HG02870 (cell line): ENCODE data around the gene HIGD2A.

Source experiments
- ATAC-seq: cut with Tn5 transposase; IDR thresholded peaks from one replicate; pipeline ENCODE4 v1.9.1; 2021; ENCODE audit warnings: mild to moderate bottlenecking, moderate library complexity; ENCODE audit not compliant: unreplicated experiment

Gene HIGD2A

DNA sequence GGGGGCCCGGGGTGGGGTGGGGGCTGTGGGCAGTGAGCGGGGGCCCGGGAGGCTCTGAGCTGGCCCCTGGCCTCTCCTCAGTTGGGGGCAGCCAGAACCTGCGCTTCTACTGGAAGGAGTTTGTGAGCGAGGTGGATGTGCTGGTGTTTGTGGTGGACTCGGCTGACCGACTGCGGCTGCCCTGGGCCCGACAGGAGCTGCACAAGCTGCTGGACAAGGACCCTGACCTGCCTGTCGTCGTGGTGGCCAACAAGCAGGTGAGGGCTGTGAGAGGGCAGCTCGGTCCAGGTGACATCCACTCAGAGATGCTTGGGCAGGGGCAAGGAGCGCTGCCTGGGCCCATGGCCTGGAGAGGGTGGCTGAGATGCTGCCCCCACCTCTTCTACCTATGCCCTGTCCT lies 19.8 kb upstream of the HIGD2A start:
- no peak for ATAC-seq

GRCh38 chr5:176369934-176370711 lies 18.4 kb upstream of the HIGD2A start:
- no peak for ATAC-seq

GRCh38 chr5:176371621-176372539 lies 16.7 kb upstream of the HIGD2A start:
- ATAC-seq: no peak

- no peak for ATAC-seq
These were observed 15.3 kb upstream of the HIGD2A start for GRCh38 chr5:176373100-176373818.

- ATAC-seq: no peak
These were observed 8.7 kb upstream of the HIGD2A start for GRCh38 chr5:176379881-176380280.

DNA sequence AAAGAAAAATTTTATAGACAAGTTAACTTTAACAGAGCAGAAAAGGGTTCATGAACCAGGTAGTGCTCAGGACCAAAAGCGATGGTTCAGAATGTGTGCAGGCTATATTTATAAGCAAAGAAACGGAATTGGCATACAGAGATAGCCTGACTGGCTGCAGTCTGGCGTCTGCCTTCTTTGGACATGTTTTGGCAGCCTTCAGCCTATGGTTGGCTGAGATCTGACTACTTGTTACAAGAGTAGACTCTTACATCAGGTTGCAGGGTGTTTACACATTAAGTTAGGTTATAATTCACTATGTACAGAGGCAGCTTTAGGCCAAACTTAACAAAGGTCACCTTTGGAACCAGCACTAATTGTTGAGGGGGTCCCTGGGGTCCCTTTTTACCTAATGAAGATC lies 7.1 kb upstream of the HIGD2A start:
- no peak for ATAC-seq

DNA sequence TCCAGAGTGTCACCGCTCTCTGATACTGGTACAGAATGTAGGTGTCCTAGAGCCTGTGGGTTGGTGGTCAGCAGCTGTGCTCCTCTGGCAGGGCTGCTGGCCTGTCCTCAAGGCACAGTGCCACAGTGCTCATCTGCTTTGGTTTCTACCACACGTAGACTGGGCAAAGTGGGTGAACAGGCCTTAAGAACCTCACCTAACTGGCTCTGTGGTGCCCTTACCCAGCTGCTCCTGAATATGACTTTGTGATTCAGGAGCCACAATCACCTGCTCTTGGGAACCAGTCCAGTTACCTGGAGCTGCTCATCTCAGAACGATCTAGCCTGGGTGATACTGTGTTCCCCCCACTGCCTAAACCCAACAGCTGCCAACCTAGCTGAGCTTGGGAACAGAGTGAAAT lies 6.6 kb upstream of the HIGD2A start:
- ATAC-seq: no peak

DNA sequence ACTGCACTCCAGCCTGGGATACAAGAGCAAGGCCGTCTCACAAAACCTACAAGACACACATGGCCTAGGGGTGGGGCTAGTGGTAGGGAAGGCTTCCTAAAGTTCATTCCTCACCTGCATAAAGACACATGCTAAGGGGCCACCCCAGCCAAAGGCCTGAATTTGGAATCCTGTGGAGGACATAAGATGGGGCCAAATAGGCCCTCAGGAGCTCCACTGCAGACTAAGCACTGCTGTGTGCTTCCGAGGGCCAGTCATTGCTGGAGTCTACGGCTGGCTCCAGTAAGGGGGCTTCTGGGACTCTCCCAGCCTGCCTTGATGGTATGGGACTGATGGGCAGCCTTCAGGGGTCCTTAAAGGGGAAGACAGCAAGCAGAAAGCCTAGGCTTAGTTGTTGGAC lies 5.8 kb upstream of the HIGD2A start:
- ATAC-seq: no peak

DNA sequence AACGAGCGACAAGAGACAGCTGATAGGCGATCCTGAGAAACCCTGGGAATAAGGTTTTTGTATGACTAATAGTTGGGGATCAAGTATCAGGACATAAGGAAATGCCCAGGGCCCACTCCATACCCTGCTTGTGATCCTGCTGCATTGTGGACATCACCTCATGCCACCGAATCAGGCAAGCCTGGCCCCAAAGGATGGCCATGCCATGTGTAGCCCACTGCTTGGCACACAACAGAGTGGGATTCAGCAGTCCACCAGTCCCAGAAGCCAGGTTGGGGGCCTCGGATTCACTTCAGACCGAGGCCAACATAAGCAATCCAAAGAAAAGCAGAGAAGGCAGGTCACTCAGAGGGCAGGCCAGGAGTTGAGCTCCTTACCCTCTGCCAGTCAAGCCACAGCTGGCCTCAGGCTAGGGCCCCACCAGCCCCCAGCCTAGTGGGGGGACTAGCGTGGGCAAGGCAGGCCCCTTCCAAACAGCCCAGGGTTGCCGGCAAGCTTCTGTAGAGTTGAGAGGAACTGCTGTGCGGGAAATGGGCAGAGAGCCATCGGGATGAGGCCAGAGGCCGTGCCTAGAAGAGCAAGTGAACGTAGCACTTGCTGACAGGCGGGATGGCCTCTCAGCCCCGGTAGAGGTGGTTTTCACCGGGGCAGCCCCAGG lies 5.2 kb upstream of the HIGD2A start:
- ATAC-seq: no peak

- ATAC-seq: no peak
These were observed 4.6 kb upstream of the HIGD2A start for GRCh38 chr5:176383961-176384360.

GRCh38 chr5:176384366-176384930 lies 4.1 kb upstream of the HIGD2A start:
- ATAC-seq: no peak

DNA sequence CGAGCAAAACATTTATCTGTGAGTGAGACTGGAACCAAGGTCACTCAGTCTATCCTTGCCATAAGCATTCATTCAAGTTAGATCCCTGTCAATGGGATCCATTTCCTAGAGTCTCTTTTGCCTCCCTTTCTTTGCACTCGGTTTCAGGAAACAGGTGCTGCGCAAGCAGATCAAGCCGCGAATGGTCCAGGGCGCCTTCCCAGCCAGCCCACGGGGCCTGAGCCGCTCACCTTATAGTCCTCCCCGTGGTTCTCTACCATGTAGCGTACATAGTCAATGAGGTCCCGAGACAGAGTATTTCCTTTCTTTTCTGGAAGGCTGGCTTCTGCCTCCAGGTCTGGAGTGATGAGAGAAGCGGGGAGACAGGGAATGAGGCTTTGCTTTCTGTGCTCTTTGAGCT lies 3.6 kb upstream of the HIGD2A start:
- ATAC-seq: no peak

- no peak for ATAC-seq
These were observed 2.1 kb upstream of the HIGD2A start for GRCh38 chr5:176386491-176386890.

DNA sequence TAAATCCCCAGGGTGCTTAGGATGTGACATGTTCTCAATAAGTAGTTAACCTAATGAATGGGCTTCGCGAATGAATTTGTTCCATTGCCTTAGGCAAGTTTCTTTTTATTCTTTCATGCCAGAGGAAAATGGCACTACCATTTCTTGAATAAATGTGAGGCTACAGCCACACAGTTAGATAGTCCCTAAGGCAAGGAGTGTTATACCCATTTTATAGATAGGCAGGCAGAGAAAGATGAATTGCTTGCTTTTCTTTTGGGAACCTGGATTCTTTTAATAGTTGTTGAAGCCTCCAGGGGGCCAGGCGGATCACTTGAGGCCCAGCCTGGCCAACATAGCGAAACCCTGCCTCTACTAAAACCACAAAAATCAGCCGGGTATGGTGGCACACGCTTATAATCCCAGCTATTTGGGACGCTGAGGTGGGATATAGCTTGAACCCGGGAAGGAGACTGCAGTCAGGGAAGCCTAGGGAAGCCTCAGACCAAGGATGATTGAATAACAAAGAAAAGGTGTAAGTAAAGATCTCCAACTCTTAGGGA lies 1.1 kb upstream of the HIGD2A start:
- ATAC-seq: no peak

- ATAC-seq: no peak
These were observed 528 bp upstream of the HIGD2A start for GRCh38 chr5:176388003-176388443.

DNA sequence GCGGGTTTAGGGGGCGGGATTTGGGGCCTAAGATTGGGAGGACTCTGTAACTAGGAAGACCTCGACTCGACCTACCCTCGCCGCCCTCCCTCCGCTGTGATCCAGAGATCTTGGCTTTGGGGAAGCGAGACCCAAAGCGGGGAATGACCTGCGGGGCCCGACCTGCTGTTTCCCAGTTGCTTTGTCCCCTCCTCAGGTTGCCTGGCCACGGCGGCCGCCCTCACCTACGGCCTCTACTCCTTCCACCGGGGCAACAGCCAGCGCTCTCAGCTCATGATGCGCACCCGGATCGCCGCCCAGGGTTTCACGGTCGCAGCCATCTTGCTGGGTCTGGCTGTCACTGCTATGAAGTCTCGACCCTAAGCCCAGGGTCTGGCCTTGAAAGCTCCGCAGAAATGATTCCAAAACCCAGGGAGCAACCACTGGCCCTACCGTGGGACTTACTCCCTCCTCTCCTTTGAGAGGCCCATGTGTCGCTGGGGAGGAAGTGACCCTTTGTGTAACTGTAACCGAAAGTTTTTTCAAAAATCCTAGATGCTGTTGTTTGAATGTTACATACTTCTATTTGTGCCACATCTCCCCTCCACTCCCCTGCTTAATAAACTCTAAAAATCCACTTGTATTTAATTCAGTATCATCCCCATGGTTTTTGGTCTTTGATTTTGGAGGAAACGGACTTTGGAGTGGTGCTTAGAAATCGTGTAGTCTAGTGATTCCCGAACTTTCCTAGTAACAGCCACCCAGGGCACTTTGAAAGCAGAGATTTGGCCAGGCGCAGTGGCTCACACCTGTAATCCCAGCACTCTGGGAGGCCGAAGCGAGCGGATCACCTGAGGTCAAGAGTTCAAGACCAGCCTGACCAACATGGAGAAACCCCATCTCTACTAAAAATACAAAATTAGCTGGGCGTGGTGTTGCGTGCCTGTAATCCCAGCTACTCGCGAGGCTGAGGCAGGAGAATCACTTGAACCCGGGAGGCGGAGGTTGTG lies 878 bp downstream of the HIGD2A start:
- peak; percentile 23 for ATAC-seq

- no peak for ATAC-seq
These were observed 2.9 kb downstream of the HIGD2A start for GRCh38 chr5:176391479-176391878.

DNA sequence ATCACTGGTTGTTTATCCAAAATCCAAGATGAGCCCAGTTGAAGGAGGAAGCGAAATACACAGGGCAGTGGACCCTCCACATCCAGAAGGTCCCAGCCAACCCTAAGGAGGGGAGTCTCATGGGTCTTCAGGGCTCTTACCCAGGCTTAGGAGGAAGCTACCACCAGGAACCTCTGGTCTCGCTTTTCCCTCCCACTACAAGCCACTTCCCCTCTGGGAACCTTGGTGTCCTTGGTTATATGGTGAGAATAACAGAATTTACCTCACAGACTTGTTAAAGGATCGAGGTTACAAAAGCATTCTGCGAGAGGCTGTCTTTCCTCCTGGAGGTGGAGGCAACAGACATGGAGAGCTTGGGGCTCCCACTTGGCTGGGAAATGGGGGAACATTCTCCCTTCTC lies 3.4 kb downstream of the HIGD2A start:
- no peak for ATAC-seq

- ATAC-seq: no peak
These were observed 4.0 kb downstream of the HIGD2A start for GRCh38 chr5:176392526-176392925.
